ENCODE results near the gene ATP2B1.

GRCh38 chr12:89693639-89694202 is 14.9 kb downstream of the ATP2B1 start:
- TF ChIP-seq, protein P1, sequence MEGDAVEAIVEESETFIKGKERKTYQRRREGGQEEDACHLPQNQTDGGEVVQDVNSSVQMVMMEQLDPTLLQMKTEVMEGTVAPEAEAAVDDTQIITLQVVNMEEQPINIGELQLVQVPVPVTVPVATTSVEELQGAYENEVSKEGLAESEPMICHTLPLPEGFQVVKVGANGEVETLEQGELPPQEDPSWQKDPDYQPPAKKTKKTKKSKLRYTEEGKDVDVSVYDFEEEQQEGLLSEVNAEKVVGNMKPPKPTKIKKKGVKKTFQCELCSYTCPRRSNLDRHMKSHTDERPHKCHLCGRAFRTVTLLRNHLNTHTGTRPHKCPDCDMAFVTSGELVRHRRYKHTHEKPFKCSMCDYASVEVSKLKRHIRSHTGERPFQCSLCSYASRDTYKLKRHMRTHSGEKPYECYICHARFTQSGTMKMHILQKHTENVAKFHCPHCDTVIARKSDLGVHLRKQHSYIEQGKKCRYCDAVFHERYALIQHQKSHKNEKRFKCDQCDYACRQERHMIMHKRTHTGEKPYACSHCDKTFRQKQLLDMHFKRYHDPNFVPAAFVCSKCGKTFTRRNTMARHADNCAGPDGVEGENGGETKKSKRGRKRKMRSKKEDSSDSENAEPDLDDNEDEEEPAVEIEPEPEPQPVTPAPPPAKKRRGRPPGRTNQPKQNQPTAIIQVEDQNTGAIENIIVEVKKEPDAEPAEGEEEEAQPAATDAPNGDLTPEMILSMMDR (IDR thresholded peaks at IDR 0.05): no peak
- no peak for TF ChIP-seq POLR2A (IDR thresholded peaks at IDR 0.05)
